NCI-H1105 (cell line): ENCODE data around the gene MYL2.

Source experiments
- DNase-seq: peaks from one replicate; lab custom pipeline; 2025; lab: John Stamatoyannopoulos, UW

Gene MYL2

DNA sequence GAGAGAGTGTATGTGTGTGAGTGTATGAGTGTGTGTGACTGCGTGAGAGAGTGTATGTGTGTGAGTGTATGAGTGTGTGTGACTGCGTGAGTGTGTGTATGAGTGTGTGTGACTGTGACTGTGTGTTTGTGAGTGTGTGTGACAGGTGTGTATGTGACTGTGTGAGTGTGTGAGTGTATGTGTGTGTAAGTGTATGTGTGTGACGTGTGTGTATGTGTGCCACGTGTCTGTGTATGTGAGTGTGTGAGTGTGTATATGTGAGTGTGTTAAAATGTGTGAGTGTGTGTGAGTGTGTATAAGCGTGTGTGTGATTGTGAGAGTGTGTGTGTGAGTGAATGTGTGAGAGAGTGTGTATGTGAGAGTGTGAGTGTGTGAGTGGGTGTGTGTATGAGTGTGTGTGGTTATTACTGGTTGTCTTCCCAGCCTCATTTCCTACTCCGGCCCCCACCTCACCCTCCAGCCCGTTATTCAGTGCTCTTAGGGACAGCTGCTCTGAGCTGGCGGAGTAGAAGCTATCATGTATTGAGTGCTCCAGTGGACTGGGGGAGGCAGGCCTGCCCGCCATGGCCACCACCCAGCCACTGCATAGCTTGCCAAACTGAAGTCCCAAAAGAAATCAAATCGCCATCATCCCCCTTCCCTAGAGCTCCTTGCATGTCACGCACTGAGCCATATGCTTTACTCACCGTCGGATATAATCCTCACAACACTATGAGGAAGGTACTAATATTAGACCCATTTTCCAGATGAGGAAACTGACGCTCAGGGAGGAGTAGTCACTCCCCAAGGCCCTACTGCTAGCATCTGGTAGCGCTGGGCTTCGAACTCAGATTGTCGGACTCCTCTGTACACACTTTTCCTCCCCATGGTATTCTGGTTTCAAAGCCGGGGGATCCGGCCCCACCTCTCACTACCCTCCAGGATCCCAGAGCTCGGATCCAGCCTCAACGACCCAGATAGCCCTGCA, 10.3 kb upstream of the MYL2 start:
- DNase-seq, result no peak

DNA sequence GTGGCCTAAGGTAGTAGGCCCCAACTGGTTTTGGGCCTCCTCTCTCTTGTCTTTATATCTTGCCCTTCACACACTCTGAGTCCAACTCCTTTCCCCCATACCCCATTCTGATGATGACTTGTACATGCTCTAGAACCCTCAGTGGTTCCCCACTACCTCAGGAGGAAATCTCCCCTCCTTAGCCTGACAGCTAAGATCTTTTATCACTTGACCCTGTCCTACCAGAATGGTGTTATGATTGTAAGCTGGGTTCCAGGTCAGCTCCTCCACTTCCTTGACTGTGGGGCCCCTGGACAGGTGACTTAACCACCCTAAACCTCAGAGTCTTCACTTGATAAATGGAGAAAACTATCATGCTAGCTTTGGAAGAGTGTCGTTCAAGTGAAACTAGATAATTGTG, 9.4 kb upstream of the MYL2 start:
- no peak for DNase-seq

DNA sequence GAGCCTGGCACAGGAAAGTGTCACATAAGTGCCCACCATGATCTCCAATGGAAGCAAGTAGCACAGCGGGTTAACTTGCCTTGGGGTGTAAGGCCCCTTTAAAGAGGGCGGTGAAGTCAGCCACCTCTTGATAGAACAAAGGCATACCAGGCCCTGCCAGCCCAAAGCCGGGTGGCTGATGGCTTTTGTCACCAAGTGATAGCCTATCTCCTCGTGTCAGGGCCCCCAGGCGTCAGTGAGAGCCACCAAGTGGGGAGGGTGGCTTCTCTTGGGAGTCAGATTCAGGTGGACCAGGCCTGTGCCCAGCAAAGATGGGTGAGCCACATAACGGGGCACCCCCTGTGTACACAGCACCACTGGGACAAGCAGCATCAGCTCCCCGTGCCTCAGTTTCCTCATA, 8.3 kb upstream of the MYL2 start:
- DNase-seq, result no peak

DNA sequence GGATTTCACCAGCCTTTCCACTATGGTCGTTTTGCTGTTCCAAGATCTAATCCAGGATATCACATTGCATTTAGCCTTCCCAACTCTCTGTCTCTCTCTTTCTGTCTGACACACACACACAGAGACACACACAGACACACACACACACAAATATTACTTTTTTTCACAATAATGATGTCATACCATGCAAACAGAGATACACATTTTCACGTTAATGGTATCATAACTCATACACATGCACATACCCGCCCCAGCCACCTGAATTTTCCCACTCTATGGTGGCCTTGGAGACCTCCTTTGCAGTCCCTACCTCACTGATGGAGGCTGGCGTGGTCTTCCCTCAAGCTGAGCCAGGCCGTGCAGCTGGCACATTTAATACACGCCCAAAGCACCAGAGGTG, 7.2 kb upstream of the MYL2 start:
- DNase-seq, result no peak

DNA sequence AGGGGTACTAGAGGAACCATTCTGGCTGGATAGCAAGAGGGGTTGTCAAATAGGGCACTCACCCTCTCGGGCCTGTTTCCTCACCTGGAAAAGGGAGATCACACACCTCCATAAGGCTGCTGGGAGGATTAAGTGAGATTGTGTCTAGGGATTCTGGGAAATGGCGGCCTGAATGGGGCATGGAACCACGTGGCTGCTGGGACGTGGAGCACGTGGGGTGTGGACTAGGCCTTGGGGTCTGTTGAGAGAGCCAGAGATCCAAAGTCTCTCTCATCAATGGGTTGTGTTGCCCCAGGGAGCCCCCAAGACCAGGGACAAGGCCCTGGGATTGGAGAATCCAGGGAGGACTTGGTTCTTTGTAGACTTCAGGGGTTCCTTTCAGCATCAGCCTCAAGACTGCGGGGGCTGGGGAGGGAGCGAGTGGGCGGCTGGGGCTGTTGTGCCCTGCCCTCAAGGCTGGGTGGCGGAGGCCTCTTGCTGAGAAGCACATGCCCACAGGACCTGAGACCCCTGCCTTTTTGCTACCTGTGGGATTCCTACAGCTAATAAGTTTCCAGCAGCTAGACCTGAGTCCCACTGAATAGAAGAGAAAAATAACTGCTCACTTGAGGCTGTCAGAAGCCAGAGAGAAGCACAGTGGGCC, 3.4 kb upstream of the MYL2 start:
- no peak for DNase-seq

DNA sequence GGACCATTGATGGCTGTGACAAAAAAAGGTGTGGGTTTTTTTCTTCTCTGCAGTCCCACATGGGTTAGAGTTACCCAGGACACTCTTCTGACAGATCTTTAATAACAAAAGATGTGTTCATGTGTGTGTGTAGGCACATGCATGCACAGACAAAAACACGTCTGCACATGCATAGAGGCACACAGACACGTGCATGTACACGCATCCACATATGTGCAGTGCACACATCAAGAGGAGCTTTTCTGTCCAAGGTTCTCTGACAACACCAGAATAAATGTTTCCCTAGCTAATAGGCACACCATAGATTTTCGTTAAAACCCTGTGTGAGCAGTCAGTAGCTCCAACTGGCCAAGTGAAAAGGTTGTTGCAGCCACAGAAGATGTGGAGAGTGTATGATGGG, 2.8 kb upstream of the MYL2 start:
- DNase-seq, result no peak

DNA sequence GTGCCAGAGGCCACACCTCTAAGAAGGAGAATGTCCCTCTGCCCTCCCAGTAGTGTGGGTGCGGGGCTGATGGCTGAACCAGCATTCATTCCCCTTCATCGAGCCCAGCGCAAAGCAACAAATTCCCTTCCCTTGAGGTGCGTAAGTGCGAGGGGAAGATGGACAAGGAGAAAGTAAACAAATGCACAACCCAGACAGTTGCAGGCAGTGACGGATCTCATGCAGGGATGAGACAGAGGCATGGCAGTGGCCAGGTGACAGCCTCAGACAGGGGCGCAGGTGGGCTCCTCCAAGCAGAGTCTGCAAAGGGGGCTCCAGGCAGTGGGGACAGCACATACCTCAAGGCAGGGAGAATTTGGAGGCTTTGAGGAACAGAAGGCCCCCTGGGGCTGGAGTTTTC, 2.3 kb upstream of the MYL2 start:
- DNase-seq, result no peak

DNA sequence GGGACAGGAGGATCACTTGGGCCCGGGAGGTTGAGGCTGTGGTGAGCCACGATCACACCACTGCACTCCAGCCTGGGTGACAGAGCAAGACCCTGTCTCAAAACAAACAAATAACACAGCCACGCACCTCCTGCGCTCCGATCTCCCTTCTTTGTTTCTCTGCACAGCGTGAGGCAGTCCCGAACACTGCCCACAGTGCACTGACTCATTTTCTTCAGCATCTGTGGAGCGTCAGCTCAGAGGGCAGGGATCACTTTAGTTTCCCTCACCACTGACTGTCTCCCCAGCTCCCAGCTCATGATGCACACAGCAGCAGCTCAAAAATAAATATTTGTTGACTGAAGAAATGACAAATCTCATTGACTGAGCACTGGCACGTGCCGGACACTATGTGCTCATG, 883 bp upstream of the MYL2 start:
- no peak for DNase-seq

DNA sequence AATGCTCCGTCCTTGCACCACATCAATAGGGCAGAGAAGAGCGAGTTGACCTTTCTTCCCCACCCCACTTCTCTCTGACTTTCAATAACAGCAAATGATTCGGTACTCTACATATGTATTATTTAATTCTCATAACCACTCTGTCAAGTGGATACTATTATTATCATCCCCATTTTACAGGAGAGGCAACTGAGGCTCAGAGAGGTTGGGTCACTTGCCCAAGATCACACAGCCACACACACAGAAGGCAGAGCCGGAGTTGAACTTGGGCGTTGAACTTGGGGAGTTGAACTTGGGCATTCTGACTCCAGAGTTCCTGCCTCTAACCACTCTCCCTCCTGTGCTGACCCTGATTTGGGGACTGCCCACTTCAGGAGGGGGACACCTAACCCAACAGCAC, 659 bp downstream of the MYL2 start:
- no peak for DNase-seq

DNA sequence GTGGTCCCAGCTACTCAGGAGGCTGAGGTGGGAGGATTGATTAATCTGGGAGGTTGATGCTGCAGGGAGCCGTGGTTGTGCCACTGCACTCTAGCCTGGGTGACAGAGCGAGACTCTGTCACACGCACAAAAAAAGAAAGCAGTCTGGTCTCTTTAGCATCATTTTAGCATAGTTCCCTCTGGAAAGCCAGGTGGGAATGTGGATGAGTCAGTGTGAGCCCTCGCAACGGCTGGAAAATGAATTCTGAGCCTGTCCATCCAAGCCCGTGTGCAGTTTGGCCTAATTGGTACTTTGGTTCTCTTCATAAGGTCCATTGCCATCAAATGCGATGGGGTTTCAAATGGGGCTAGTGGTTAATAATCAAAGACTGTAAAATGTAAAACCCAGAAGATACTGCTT, 2.4 kb downstream of the MYL2 start:
- DNase-seq, result no peak

DNA sequence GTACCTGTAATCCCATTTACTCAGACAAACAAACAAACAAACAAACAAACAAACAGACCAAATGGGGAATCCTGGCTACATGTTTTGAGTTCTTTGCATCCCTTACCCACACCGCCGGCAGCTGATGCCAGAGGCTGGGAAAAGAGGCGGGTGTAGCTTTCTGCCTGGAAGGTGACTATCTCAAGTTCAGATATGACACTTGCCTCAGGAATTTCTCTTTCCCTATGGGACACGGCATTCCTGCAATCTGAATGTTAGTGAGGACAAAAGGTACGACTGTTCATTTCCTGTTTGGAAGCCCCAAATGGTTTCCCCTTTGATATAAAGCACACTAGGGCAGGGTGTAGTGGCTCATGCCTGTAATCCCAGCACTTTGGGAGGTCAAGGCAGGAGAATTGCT, 2.9 kb downstream of the MYL2 start:
- no peak for DNase-seq

DNA sequence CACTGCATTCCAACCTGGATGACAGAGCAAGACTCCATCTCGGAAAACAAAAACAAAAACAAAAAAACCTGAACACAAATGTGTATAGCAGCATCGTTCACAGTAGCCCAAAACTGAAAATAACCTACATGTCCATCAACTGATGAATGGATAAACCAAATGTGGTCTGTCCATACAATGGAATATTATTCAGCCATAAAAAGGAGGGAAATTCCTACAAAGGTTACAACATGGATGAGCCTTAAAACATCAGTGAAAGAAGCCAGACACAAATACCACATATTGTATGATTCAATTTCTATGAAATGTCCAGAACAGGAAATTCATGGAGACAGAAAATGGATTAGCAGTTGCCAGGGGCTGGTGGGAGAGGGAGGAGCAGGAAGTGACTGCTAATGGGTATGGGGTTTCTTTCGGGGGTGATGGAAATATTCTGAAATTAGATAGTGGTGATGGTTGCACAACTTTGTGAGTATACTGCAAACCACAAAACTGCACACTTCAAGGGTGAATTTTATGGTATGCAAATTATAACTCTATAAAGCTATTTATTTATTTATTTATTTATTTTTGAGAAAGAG, 4.0 kb downstream of the MYL2 start:
- no peak for DNase-seq

DNA sequence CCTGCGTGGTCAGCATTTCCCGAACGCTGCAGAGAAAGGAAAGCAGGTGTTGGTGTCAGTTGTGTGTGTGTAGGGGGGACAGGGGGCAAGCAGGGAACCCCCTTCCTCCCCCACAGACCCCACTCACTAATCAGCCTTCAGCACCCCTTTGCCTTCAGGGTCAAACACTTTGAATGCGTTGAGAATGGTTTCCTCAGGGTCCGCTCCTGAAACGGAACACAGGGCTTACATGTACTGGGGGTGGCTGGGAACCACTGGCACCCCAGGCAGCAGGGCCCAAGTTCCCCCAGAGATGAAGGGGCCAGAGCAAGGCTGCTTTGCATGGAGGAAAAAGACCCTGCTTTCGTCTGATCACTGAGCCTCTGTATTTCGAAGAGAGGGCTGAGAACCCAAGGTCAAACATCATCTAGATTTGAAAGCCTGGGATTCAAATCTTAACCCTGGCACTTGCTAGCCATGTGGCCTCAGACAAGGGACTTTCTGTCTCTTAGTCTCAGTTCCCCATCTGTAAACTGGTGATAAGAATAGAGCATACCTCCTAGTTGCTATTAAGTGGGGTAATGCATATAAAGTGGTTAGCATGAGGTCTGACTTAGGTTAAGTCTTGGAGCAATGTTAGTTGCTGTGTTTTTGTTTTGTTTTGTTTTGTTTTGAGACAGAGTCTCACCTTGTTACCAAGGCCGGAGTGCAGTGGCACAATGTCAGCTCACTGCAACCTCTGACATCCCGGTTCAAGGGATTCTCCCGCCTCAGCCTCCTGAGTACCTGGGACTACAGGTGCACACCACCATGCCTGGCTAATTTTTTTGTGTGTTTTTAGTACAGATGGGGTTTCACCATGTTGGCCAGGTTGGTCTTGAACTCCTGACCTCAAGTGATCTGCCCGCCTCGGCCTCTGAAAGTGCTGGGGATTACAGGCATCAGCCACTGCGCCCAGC, 7.0 kb downstream of the MYL2 start:
- DNase-seq, result no peak

DNA sequence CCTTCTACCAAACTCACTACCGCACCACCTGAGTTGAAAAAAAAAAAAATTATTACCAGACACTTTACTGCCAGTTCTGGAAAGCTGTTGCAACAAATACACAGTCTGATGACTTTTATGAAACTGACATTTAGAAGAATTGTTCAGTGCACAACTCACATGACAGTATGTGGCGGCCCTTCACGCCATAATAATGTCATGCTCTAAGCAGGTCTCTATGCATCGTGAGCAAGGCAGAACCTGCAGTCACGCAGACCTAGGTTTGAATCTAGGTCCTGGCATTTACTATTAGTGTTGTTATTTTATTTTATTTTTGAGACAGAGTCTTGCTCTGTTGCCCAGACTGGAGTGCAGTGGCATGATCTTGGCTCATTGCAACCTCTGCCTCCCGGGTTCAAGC, 8.1 kb downstream of the MYL2 start:
- no peak for DNase-seq

DNA sequence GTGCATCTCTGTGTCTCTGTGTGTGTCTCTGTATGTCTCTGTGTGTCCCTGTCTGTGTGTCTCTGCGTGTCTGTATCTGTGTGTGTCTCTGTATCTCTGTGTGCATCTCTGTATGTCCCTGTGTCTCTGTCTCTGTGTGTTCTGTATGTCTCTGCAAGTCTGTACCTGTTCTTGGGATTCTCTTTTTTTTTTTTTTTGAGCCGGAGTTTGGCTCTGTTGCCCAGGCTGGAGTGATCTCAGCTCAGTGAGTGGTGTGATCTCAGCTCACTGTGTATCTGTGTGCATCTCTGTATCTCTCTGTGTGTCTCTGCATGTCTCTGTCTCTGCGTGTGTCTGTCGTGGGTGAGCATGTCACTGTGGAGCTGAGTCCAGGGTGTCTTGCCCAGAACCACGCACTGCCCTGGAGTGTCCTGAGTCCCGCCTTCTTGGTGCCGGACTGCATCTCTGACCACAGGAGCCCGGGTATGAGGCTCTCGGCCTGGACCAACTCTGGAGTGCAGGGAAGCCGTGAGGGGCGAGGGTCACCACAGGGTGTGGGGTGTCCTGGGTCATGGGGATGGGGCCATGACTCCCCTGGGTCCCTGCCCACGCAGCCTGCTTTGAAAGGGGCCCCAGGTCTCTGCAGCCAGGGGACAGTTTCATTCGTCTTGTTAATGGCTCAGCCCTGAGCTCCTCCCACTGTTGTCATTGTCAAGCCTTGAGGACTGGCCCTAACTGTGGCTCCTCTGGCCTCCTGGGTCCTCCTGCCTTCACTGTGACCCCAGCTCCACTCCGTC, 11.8 kb downstream of the MYL2 start:
- no peak for DNase-seq

DNA sequence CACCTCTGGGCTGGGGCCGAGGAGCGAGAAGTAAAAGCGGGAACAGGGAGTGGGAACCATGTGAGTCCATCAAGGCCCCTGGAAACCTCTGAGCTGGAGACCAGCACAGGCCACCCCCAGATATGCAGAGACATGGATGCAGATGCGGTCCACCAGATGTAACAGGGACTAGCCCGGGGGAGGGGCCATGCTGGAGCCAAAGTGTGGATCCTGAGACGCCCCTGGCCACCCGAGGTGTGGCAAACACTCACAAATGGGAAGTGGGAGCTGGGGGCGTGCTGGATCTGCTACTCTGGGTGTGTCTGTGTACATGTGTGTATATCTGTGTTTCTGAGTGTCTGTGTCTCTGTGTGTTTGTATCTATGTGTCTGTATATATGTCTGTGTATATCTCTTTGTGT, 12.8 kb downstream of the MYL2 start:
- DNase-seq, result no peak

DNA sequence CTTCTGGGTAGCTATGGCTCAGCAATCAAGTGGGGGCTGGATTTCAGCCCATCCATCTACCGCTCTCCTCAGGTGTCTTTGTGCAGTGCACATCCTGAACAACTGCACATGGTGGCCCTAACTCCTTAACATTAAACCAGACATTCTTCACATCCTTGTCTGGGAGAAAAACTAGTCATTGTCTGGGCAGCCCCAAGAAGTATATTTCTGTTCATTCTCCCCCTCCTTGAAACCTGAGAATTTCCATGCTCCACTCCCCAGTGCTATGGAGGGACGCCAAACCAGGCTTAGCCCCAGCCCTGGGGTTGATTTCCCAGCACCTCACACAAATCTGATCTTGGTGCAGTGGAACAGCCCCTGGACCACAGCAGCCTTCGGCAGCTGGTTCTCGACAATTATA, 13.4 kb downstream of the MYL2 start:
- DNase-seq, result no peak

DNA sequence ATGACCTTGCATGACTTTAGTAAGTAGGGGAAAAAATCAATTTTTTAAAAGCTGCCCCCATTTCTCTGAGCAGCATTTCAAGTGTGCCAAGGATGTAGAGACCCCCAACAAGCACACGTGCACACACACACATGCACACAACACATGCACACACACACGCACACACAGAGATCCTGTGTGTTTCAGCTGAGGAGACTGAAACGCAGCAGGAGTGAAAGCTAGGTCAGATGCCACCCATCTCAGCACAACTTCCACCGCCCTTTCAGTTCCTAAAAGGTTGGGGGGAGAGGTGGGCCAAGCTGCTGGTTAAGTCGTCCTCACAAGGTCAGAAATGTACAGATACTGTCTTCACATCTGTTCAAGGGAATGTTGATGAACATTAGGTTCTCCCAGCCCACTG, 13.9 kb downstream of the MYL2 start:
- DNase-seq, result no peak

DNA sequence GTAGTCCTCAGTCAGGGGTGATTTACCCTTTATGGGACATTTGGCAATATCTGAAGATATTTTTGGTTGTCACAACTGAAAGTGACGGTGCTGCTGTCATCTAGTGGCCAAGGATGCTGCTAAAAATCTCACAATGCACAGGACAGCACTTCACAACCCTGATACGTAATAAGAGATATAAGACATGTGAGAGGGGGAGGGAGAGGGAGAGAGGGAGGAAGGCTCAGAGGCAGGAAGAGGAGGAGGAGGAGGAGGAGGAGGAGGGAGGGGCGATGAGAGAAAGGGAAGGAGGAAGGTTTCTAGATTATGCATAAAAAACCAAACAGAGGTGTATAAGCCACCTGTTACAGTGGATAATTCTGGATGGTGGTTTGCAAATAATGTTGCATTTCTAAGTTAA, 14.3 kb downstream of the MYL2 start:
- DNase-seq, result no peak

DNA sequence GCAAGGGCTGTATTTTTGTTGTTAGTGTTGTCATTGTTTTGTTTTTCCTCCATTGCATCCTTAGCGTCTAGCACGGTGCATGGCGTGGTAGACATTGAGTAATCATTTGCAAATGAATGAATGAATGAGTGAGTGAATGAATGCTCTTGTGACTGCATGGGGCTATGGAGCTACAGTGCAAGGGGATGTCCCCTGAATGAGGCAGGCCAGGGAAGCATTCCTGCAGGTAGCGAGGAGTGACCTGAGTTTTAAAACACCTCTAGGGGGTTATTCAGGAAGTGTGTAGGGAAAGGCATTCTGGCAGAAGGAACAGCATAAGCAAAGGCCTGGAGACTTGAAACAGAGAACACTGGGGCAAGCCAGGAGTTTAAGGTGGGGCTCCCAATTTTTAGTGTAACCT, 16.9 kb downstream of the MYL2 start:
- DNase-seq, result no peak

DNA sequence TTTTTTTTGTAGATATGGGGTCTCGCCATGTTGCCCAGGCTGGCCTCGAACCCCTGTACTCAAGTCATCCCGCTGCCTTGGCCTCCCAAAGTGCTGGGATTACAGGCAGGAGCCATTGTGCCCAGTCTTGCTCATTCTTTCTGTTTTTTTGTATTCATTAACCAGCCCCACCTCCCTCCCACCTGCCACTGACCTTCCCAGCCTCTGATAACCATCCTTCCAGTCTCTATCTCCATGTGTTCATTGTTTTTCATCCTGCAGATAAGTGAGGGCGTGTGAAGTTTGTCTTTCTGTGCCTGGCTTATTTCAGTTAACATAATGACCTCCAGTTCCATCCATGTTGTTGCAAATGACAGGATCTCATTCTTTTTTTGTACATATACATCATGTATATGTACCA, 19.0 kb downstream of the MYL2 start:
- DNase-seq, result no peak
